Hepatocyte (in vitro differentiated cells): ENCODE measurements around the gene CDC42BPA.

Source experiments
- EZH2 ChIP-seq: fragments of 200-600 bp; sonication (generic); IDR thresholded peaks from 2 replicates; pipeline ENCODE4 v1.6.1; 2016; ENCODE audit warnings: antibody characterized with exemption, mild to moderate bottlenecking, borderline replicate concordance
- TF ChIP-seq, protein P1 (sequence below): fragments of 200-600 bp; sonication (generic); IDR thresholded peaks from 2 replicates; pipeline ENCODE4 v1.5.1; 2016; ENCODE audit warnings: antibody characterized with exemption, mild to moderate bottlenecking; ENCODE audit not compliant: poor library complexity

DNA sequence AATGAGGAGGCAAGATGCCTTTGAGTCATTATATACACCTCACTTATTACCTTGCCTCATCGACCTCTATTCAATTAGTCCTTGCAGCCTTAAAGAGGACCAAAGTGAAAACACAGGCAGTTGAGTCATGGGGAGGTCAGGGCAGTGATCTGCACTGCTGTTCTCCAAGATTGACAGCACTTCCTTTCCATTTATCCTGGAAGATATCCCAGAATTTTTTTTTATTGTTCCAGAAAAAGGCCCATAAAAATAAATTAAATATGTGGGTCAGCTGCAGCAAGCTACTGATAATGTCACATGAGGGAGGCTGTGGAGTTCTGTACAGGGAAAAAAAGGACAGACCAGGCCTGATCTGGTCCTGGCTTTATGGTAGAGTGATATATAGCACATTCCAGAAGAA is 33.2 kb upstream of the CDC42BPA start:
- TF ChIP-seq, protein P1, sequence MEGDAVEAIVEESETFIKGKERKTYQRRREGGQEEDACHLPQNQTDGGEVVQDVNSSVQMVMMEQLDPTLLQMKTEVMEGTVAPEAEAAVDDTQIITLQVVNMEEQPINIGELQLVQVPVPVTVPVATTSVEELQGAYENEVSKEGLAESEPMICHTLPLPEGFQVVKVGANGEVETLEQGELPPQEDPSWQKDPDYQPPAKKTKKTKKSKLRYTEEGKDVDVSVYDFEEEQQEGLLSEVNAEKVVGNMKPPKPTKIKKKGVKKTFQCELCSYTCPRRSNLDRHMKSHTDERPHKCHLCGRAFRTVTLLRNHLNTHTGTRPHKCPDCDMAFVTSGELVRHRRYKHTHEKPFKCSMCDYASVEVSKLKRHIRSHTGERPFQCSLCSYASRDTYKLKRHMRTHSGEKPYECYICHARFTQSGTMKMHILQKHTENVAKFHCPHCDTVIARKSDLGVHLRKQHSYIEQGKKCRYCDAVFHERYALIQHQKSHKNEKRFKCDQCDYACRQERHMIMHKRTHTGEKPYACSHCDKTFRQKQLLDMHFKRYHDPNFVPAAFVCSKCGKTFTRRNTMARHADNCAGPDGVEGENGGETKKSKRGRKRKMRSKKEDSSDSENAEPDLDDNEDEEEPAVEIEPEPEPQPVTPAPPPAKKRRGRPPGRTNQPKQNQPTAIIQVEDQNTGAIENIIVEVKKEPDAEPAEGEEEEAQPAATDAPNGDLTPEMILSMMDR = no peak
- TF ChIP-seq EZH2 = no peak
